Brain microvascular endothelial cell (primary cell): ENCODE data around the gene SLCO4A1.

Experiments used
- DNase-seq: peaks from one replicate; pipeline ENCODE4 v3.0.0-alpha.2; 2020
- H3K27ac ChIP-seq: fragments of 250-450 bp; sonication (Bioruptor Pico); 2 replicates; pipeline ENCODE4 v1.5.1; 2020; ENCODE audit warnings: mild to moderate bottlenecking, moderate library complexity
- H3K27me3 ChIP-seq: fragments of 250-450 bp; sonication (Bioruptor Pico); replicated peaks from 2 replicates; pipeline ENCODE4 v1.5.1; 2020; ENCODE audit warnings: mild to moderate bottlenecking
- H3K36me3 ChIP-seq: fragments of 250-450 bp; sonication (Bioruptor Pico); replicated peaks from 2 replicates; pipeline ENCODE4 v1.5.1; 2020; ENCODE audit warnings: mild to moderate bottlenecking
- H3K4me3 ChIP-seq: 2 replicates; pipeline ENCODE4 v1.5.1; 2011; ENCODE audit warnings: low read depth, mild to moderate bottlenecking, control low read depth, low read length, moderate library complexity
- CTCF ChIP-seq: IDR thresholded peaks from 2 replicates; pipeline ENCODE4 v1.5.1; 2011; ENCODE audit warnings: low read depth, mild to moderate bottlenecking, moderate library complexity, low read length, control low read depth, inconsistent platforms; ENCODE audit errors: missing control alignments
- in situ Hi-C: cut with HindIII; loops from 2 replicates; pipeline ENCODE4 v1.10.0; 2017; ENCODE audit warnings: low sequenced_read_pairs, low pct_ligation_motif_present

Gene SLCO4A1

DNA sequence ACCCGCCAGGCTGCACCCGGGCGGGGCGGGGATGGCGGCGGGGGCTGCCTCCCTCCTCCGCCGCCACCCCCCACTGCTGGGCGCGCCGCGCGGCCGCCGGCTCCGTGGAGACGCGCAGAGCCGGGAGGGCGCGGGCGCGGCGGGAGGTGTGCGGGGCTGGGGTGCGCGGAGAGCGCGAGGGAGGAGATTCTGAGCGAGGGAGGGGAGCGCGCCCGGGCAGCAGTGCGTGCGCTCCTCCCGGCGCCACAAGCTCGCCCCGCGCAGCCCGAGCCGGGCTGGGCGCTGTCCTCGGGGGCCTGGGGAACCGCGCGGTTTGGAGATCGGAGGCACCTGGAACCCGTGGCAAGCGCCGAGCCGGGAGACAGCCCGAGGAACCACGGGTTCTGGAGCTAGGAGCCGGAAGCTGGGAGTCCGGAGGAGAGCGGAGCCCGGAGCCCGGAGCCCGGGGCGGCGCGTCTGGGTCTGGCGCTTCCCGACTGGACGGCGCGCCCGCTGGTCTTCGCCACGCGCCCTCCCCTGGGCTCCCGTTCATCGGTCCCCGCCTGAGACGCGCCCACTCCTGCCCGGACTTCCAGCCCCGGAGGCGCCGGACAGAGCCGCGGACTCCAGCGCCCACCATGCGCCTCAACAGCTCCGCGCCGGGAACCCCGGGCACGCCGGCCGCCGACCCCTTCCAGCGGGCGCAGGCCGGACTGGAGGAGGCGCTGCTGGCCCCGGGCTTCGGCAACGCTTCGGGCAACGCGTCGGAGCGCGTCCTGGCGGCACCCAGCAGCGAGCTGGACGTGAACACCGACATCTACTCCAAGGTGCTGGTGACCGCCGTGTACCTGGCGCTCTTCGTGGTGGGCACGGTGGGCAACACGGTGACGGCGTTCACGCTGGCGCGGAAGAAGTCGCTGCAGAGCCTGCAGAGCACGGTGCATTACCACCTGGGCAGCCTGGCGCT is 66.6 kb downstream of the SLCO4A1 start, which contains the start of gene NTSR1:
TSS of gene NTSR1 (plus strand) at position 246 of the 946 bp plus-strand sequence. CDS start at position 618, 372 bp downstream.
- no peak within 1 kb of the TSS for H3K27ac ChIP-seq
- no peak within 1 kb of the TSS for H3K4me3 ChIP-seq
- peaks cover 31% of the 10 kb centered on the region for H3K27me3 ChIP-seq
- DNase-seq = no peak
- no peaks in the 10 kb centered on the region for H3K36me3 ChIP-seq
- in situ Hi-C loops = no loop called here
- no peak for TF ChIP-seq CTCF

DNA sequence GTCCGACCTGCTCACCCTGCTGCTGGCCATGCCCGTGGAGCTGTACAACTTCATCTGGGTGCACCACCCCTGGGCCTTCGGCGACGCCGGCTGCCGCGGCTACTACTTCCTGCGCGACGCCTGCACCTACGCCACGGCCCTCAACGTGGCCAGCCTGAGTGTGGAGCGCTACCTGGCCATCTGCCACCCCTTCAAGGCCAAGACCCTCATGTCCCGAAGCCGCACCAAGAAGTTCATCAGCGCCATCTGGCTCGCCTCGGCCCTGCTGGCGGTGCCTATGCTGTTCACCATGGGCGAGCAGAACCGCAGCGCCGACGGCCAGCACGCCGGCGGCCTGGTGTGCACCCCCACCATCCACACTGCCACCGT is 67.2 kb downstream of the SLCO4A1 start:
- Histone ChIP-seq H3K27me3 (peaks cover 31% of the 10 kb centered on the region), H3K36me3 (no peaks in the 10 kb centered on the region), H3K4me3 (no peak overlapping the region), H3K27ac (no peak overlapping the region)
- TF ChIP-seq CTCF = no peak
- no peak for DNase-seq
- in situ Hi-C loops = no loop called here

DNA sequence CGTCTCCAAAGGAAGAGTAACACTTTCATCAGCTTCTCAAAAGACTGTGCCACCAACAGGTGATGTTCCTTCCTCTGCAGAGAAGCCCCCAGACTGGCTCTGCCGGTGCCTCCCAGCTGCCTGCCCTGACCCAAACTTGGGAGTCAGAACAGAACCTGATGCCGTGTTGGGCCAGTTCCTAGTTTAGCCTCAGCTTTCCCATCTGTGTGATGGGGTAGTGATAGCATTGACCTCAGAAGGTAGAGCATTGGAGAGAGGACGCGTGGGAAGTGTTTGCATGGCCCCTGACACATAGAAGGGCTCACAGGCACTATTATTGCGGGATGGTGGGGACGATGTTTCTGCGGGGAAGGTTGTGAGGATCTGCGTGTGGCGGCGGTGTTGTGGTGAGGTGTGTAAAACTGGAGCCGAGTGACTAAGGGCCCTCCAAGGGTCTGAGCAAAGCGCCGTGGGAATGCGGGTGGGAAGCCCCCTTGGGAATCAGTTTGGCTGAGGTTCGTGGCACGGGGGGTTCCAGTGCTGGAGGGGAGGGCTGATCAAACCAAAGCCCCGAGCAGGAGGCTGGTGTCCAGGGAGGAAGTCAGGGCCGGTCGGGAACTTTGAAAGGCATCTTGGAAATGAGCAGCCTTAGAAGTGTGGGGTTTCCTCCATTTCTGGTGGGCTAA is 68.0 kb downstream of the SLCO4A1 start:
- Histone ChIP-seq H3K36me3 (no peaks in the 10 kb centered on the region), H3K4me3 (no peak overlapping the region), H3K27ac (no peak overlapping the region), H3K27me3 (peaks cover 31% of the 10 kb centered on the region)
- no peak for TF ChIP-seq CTCF
- no peak for DNase-seq
- in situ Hi-C loops = no loop called here

DNA sequence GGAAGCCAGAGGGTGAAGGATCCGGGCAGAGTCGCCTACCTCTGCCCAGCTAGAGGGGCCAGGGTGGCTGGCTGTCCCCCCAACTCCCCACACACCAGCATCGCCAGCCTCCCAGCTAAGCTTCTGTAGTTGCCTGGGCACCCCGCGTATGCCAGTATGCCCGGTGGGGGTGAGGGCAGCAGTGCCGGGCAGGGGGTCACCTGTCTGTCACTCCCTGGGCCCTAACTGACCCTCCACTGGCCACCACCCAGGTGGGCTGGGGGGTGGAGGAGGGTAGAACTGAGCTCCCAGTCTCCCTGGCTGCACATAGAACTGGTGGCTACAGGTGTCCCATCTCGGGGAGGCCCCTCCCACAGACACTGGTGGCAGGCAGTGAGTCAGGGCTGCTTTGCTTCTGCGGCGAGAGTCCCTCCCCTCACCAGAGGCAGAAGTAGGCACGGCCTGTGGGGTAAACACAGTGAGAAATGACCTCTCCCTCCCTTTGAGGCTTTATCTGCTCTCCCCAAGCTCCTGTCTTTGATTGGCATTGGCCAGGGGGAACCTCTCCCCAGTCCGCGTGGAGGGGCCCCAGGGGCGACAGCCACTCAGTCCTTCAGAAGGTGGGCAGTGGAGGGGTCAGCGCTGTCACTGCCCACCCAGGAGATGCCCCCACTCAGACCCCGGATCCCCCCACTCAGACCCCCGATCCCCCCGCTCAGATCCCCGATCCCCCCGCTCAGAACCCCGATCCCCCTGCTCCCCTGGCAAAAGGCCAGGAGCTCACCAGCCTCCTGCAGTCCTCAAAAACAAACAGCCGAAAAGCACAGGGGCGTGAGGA is 68.8 kb downstream of the SLCO4A1 start:
- Histone ChIP-seq H3K4me3 (no peak overlapping the region), H3K36me3 (no peaks in the 10 kb centered on the region), H3K27me3 (peaks cover 31% of the 10 kb centered on the region), H3K27ac (no peak overlapping the region)
- TF ChIP-seq CTCF = no peak
- DNase-seq = no peak
- in situ Hi-C loops = no loop called here

DNA sequence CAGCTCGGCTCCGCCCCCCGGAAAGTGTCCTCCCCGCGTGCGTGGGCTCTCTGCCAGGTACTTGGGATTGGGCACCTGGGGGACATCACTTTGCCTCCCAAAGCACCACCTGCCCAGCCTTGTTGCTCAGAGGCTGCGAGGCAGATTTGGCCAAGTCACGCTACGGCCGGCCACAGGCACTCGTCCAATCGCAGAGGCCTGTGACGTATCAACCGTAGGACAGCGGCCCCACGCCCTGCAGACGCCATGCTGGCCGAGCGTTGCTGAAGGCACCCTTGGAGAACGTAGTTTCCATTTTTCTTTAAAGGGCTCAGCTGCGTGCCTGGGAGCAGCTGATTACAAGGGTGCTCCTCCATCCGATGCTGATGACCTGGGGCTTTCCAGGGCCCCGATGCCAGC is 69.4 kb downstream of the SLCO4A1 start:
- in situ Hi-C loops = no loop called here
- DNase-seq = no peak
- Histone ChIP-seq H3K27ac (no peak overlapping the region), H3K36me3 (no peaks in the 10 kb centered on the region), H3K27me3 (peaks cover 31% of the 10 kb centered on the region), H3K4me3 (no peak overlapping the region)
- TF ChIP-seq CTCF = no peak
